HPDE6-E6E7 (cell line): ENCODE results near the gene CIDEB.
A peak's percentile ranks its signal among the peaks of the same experiment; 100 is the strongest.
"Not testable (repeated sequence)": the region's sequence is repeated elsewhere in the genome, so short reads cannot be mapped to it uniquely, and the experiment has no call there.

Experiments
- DNase-seq: peaks from one replicate; pipeline ENCODE4 v3.0.0; 2011; ENCODE audit warnings: missing footprints; ENCODE audit errors: extremely low spot score

CIDEB gene

GRCh38 chr14:24307575-24308341 is at the start of gene CIDEB:
TSS of gene CIDEB (minus strand) at chr14:24307977. CDS start at chr14:24307858, 119 bp downstream.
- DNase-seq, result peak; percentile 54

GRCh38 chr14:24356208-24356607 is 48.4 kb upstream of the CIDEB start:
- DNase-seq, result no peak

DNA sequence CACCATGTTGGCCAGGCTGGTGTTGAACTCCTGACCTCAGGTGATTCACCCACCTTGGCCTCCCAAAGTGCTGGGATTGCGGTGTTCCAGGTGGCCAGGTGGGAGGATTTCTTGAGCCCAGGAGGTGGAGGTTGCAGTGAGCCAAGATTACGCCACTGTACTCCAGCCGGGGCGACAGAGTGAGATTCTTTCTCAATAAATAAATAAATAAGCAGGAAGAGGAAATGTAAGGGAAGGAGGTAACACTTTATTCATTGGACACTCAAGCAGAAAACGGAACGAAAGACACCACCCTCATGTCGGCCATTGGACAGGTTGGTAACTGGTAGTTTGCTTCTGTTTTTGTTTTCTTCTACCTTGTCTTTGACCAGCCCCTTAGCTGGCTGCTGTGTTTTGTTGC is 47.2 kb upstream of the CIDEB start:
- no peak for DNase-seq

DNA sequence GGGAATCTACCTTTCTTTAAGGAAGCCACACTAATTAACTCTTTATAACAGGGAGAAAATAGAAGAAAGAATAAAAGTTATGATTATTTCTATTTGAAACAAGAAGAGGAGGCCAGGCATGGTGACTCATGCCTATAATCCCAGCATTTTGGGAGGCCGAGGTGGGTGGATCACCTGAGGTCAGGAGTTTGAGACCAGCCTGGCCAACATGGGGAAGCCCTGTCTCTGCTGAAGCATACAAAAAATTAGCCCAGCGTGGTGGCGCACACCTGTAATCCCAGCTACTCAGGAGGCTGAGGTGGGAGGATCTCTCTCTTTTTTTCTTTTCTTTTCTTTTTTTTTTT is 46.7 kb upstream of the CIDEB start:
- not testable (repeated sequence) for DNase-seq

DNA sequence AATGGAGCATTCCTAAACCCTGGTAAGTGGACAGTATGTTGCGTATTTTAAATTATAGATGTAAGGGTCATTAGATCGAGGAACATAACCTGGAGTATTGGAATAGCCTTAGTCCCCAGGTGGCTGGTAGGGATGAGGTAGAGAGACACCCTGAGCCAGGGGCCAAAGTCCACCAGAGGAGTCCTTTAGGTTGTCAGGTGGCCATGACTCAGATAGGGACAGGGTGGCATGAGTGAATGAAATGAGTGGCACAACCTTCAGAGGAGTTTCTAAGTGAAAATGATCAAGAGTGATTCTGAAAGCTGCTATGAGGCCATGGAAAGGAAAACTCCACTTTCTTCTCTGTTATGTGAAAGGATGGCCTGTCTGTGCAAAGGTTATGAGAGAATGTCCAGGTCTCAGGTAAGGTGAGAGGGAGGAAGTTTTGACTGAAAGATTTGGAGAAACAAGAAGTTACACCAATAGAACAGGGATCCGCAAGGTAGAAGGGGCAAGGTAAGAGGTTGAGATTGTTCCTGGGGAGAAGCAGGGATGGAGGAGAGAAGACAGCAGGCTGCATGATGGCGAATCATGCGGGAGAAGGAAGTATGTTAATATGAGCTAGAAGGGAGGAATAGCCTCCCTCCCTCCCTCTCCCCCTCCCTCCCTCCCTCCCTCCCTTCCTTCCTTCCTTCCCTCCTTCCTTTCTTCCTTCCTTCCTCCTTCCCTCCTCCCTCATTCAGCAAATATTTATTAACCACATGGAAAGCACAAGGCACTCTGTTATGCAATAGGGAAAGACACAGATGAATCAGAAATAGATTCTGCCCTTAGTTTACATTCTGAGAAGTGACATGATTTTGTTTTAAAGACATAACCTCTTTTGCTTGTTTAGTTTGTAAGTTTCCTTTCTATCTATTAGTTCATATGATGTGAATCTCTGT is 46.0 kb upstream of the CIDEB start:
- DNase-seq, result no peak

DNA sequence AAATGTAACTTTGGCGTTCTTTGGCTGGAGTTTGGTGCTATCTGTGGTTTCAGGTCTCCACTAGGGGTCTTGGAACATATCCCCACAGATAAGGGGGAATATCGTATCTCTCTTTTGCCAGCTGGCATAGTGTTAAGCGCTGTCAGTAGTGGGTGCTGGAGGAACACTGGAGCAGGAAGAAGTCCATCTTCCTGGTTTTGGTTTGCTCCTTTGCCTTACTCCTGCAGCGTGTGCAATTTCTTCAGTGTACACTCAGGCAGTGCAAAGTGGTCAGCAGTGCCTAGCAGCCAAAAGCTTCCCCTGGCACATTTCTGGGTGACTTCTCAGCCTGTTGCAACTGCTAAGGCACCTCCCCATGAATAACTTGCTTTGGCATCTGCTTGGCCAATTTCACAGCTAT is 43.7 kb upstream of the CIDEB start:
- DNase-seq, result no peak

GRCh38 chr14:24349742-24350141 is 42.0 kb upstream of the CIDEB start:
- DNase-seq, result no peak

GRCh38 chr14:24348186-24348585 is 40.4 kb upstream of the CIDEB start:
- no peak for DNase-seq

DNA sequence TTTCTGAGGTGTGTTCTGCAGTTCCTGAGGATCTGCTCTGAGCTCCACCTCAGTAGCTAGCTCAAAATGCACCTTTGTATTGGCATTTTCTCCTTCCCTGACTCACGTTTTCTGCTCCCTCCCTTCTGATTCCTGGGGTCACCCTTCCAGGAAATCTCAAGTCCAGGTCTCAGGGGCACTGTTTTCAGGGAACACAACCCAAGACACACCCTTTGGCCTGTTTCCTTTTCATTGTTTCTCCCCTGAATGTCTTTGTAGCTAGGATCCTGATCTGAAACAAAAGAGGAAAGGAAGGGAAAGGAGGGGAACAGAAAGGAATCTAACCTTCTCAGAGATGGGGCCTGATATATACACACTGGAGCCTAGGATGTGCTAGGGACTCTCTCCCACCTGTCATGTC is 39.4 kb upstream of the CIDEB start:
- no peak for DNase-seq

DNA sequence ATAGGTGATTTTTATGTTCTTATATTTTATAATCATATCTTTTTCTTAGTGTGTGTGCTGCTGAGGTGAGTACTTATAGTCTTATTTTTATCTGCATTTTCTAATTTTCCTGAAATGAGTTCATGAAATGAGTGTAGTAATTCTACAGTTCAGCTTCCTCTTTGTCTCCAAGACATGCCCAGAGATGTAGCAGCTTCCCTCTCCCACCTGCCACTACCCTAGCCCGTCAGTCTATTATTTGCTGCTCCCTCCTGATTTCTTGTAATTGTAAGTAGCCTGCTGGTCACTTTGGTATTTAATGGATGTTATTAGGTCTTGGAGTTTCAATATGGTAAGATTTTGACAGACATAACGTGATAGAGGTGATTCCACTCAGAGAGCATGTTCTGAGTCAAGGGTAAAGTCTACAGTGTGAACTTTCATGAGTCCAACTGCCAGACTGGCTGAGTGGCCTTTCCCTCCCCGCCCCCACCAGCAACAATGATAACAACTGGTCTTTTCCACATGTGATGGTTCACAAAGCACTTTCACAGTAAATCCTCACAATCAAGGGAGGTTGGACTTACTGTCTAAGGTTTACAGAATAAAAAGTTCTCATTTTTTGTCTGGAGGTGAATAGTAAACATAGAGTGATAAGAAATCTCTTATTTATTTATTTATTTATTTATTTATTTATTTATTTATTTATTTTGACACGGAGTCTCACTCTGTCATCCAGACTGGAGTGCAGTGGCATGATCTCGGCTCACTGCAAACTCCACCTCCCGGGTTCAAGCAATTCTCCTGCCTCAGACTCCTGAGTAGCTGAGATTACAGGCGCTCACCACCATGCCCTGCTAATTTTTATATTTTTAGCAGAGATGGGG is 36.3 kb upstream of the CIDEB start:
- DNase-seq, result no peak

GRCh38 chr14:24342889-24343288 is 35.1 kb upstream of the CIDEB start:
- no peak for DNase-seq

DNA sequence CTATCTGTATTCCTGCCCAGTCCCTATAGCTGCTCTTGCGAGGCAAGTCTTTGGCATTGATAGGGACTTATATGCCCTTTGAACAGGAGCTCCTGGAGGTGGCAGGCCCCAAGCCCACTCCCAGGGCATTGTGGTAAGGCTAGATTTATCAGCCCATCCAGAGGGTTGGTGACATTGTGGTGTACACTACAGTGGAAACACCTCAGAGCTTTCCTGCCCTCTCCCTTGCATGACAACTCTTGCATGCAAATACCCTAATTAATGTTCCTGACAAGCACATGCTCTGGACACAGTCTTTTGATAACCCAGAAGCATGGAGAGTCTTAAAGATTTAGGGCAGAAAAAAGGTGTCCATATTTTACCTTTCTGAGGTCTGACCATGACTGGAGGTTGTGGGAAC is 32.8 kb upstream of the CIDEB start:
- DNase-seq, result no peak

- DNase-seq, result no peak
These were observed 31.7 kb upstream of the CIDEB start, which contains the start of gene RIPK3 for GRCh38 chr14:24339284-24340151. TSS of gene RIPK3 (minus strand) at chr14:24339991. CDS start at chr14:24339826, 165 bp downstream.

DNA sequence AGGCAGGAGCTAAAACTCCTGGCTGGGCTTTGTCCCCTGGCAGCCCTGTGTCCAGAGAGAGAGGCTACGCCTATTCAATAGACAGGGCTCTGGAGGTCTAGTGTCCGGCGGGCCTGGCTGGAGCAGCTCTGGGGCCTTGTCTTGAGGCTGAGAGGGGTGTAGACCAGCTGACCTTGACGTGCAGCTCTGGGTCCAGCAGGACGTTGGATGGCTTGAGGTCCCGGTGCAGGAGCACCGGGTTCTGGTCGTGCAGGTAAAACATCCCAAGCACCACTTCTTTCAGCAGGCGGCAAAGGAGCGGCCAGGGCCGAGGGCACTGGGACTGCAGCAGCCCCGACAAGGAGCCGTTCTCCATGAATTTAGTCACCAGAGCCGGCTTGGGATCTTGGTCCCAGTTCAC is 31.1 kb upstream of the CIDEB start:
- no peak for DNase-seq

DNA sequence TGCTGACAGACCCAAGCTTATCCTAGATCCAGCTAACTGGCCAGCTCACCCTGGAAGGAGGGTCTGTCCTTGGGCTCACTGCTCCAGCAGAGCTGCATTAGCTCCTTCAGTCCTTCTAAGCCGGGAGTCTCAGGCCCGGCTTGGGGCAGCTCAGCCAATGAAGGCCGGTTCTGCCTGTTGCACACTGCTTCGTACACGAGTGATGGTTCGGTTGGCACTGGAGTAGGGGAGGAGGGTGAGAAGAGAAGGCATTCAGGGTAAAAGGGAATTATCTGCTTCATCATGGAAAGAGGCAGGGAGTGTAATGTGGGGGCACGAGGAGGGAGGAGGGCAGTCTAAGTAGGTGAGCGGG is 30.0 kb upstream of the CIDEB start:
- no peak for DNase-seq

GRCh38 chr14:24337144-24337823 is 29.5 kb upstream of the CIDEB start:
- DNase-seq, result no peak

DNA sequence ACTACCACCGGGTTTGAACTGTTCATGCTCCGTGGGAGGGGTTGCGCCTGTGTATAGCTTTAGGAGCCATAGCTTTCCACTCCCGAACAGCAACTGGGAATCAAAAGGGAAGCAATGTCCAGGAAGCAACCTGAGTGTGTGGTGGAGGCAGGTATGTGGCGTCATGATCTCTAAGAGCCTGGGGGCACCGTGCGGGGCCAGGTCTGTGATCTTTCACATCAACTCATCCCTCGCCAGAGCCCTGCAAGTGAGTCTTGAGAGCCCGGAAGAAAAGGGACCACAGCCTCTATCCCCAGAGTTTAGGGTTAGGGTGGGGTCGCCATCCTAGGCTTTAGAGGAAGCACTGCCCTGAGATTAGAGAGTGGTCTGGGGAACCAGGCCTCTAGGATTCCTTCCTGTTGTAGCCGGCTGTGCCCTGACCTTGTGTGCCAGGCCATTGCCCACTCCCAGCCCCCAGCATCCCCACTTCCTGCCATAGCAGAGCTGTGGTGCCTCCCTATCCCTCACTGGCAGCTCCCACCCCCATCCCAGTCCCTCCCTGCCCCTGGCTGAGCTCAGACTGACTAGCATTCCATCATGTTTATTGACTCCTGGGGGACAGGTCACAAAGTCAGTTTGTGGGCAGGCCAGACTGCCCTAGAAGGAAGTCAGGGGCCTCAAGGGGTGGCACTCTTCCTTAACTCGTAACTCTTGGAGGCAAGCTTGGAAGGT is 27.8 kb upstream of the CIDEB start:
- DNase-seq, result no peak

DNA sequence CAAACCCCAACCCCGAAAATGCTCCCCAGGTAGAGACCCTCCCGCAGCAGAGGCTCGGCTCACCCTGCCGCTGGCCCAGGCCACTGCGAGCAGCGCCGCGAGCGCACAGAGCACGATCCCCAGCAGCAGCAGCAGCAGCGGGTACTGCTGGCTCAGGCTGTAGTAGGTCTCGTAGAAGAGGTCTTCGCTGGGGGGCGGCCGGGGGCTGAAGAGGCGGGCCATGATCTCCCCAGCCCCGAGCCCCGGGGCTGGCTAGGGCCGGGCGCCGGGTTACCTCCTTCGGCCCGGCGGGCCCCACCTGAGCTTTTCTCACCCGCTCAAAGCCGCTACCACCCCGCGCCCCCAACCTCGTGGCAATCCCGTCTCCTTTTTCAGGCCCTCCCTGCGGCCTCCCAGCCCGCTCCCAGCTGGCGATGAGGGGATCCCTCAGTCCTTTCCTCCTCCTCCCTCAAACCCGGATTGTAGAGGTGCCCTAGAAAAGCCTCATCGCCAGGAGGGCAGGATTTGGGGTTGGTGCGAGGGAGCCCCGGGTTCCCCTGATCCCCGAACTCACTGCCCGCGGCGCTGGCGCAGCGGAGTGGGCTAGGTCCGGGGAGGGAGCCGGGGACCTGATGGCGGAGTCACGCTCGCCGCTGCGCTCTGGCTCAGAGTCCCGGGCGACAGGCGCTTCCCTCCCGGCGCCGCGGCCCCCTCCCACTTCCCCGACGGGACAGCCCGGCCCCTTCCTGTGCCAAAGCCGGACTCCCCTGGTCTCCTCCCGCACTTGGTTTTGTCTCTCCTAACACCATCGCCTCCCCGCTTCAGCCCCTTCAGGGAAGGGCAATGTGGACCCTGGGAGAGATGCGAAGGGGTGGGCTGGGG is 26.9 kb upstream of the CIDEB start, which contains the start of gene ADCY4:
Gene ADCY4 (minus strand): TSS at position 641 of the 861 bp plus-strand sequence. CDS start 419 bp downstream, at position 222.
- no peak for DNase-seq
